GM18511 (cell line): ENCODE data around the gene RC3H1.

Experiments used
- ATAC-seq: cut with Tn5 transposase; IDR thresholded peaks from one replicate; pipeline ENCODE4 v1.9.1; 2021; ENCODE audit warnings: mild to moderate bottlenecking, moderate library complexity; ENCODE audit not compliant: unreplicated experiment

Gene RC3H1

DNA sequence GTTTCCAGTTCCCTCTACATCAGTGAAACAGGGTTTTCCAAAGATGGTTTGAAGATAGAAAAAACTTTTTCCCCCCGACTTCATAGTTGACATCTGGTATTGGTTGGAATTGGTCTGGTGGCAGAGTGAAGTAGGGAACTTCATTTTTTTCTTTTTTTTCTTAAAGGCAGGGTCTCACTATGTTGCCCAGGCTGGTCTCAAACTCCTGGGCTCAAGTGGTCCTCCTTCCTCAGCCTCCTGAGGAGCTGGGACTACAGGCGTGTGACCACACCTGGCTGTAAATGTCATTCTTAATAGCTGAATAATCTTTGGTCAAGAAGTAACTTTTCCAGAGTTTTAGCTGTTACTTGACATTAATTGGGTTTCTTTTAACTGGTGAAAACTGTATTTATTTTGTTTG lies 132.3 kb downstream of the RC3H1 start:
- ATAC-seq, result no peak

DNA sequence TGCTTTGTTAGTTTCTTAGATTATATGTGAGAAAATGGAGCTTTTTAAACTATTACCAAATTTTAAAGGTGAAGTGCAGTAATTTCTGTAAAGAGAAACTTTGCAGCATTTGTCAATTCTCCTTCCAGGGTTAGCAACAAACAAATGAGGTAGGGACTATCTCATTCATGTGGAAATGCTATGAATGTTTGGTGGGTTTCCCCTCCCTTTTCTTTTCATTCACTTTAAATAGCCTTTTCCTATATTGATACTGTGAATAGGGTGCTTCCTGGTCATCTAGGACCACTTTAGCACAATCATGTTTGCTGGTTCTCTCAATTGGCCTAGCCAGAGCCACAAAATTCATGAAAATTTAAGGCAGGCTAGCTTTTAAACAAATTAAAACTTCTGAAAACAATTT lies 133.4 kb downstream of the RC3H1 start:
- no peak for ATAC-seq

DNA sequence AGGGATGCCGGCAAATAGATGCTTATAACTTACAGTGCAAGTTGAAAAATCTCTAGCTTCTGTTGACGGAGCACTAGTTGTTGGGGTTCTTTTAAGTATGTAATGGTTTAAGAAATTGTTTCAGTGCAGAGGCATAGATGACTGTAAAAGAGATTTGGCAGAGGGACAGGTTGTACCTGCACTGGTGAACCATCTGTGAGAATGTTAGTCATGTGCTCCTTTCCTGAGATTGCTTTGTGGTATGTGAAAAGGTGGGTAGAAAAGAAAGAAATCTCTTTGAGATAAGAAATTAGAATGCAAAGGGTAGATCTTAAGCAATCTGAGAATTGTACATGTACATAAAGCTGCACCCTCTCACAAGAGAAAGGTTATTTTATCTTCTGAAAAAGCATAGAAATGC lies 134.5 kb downstream of the RC3H1 start:
- ATAC-seq, result no peak

DNA sequence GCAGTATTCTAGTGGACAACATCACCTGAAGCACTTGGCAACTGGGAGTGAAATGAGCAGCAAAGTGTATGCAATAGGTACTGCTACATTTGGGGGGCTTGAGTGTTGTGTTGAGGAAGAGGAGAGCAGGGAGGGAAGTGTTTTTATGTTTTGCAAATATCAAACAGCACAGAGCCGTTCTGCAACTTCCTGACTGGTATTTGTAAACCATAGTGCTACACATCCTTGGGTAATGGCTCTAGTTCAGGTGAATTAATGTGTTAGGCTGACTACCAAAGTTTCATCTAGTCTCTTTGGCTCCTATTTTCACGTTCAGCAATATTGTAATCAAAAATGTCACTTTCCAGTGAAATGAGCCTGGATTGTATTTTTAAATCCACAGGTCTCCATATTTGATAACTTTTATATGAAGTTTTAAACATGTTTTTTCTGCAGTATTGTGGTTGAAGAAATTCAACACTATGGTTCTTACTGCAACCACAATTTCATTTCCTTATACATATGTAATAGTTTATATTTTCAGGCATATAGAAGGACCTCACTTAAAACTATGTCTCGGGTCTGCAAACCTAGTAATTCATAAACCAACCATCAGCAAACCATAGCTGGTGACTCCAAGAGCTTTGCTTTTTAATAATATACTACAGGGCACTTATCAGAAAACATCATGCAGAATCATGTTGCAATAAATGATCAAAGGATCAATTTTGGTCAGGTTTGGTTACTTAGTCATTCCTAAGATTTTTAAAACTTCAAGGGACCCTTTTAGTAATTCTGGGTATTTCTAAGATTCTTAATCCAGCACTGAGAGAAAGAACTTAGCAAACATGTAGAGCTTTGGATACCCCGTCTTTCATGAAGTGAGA lies 135.2 kb downstream of the RC3H1 start:
- no peak for ATAC-seq

DNA sequence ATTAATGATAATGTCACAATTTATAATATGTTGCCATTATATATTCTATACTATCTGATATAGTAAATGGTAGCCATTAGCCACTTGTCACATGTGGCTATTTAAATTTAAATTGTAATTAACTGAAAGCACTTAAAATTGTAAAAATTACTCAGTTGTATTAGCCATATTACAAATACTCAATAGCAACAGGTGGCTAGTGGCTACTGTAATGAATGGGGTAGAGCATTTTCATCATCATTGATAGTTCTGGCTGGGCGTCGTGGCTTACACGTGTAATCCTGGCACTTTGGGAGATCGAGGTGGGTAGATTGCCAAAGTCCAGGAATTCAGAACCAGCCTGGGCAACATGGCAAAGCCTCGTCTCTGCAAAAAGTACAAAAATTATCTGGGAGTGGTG lies 137.5 kb downstream of the RC3H1 start:
- ATAC-seq, result no peak
